CD14-positive monocyte (primary cell): ENCODE data around the gene ACSBG1. TPM values are rescaled to one million over a fixed set of nuclear protein-coding genes. Genes with fewer than 3 reads are reported as not detected.

ENCODE experiments used
- DNase-seq, 3 donors: peaks; one replicate each; pipeline ENCODE4 v3.0.0-alpha.2; 2011 to 2022
- H2AFZ ChIP-seq: 2 replicates; pipeline ENCODE4 v1.6.0; 2012; ENCODE audit warnings: mild to moderate bottlenecking, low read depth, low read length, inconsistent platforms; ENCODE audit not compliant: insufficient read depth, poor library complexity, severe bottlenecking
- H3K27ac ChIP-seq, 2 donors: 1 replicate in 1 of 2; 2 replicates in 1 of 2; pipeline ENCODE4 v1.5.1; 2012 to 2013; ENCODE audit warnings: low read length in 2 of 2, control low read depth in 1 of 2, inconsistent platforms in 1 of 2, low read depth in 1 of 2, mild to moderate bottlenecking in 1 of 2
- H3K27me3 ChIP-seq, 2 donors: one replicate each; pipeline versions ENCODE4 v1.6.0 to v1.6.1; 2011 to 2013; ENCODE audit warnings: low read length in 2 of 2; ENCODE audit not compliant: control insufficient read depth in 2 of 2, insufficient read depth in 2 of 2
- H3K36me3 ChIP-seq, 2 donors: replicated peaks in 1 of 2; 1 replicate in 1 of 2; 2 replicates in 1 of 2; pipeline versions ENCODE4 v1.5.1 to v1.6.1; 2012 to 2013; ENCODE audit warnings: low read length in 2 of 2, control low read depth in 1 of 2, inconsistent platforms in 1 of 2, mild to moderate bottlenecking in 1 of 2; ENCODE audit not compliant: insufficient read depth in 2 of 2, control insufficient read depth in 1 of 2
- H3K4me1 ChIP-seq, 2 donors: 1 replicate in 1 of 2; 2 replicates in 1 of 2; pipeline versions ENCODE4 v1.5.1 to v1.6.1; 2012 to 2013; ENCODE audit warnings: low read length in 2 of 2, control low read depth in 1 of 2, inconsistent platforms in 1 of 2, mild to moderate bottlenecking in 1 of 2, moderate library complexity in 1 of 2; ENCODE audit not compliant: insufficient read depth in 2 of 2, control insufficient read depth in 1 of 2
- H3K4me2 ChIP-seq: replicated peaks from 2 replicates; pipeline ENCODE3; 2012; ENCODE audit warnings: low read length, moderate library complexity, mild to moderate bottlenecking; ENCODE audit not compliant: poor library complexity, severe bottlenecking; ENCODE audit errors: extremely low read depth
- H3K4me3 ChIP-seq, 3 experiments: fragments of 200-600 bp in 1 of 3; sonication (generic) in 1 of 3; replicated peaks in 1 of 3; 1 replicate in 2 of 3; 2 replicates in 1 of 3; pipeline ENCODE4 v1.5.1; 2011 to 2013; ENCODE audit warnings: low read length in 3 of 3, mild to moderate bottlenecking in 3 of 3, control low read depth in 2 of 3, low read depth in 2 of 3, inconsistent platforms in 1 of 3, moderate library complexity in 1 of 3
- H3K79me2 ChIP-seq: 2 replicates; pipeline ENCODE4 v1.6.0; 2012; ENCODE audit warnings: mild to moderate bottlenecking, control low read depth, inconsistent platforms, low read length, moderate library complexity; ENCODE audit not compliant: insufficient read depth
- H3K9ac ChIP-seq: 2 replicates; pipeline ENCODE4 v1.6.0; 2017; ENCODE audit warnings: low read length, mild to moderate bottlenecking; ENCODE audit not compliant: insufficient read depth, poor library complexity, severe bottlenecking
- H3K9me3 ChIP-seq, 2 donors: replicated peaks in 1 of 2; 1 replicate in 1 of 2; 2 replicates in 1 of 2; pipeline versions ENCODE4 v1.5.1 to v1.6.1; 2012 to 2013; ENCODE audit warnings: low read length in 2 of 2, control low read depth in 1 of 2; ENCODE audit not compliant: control insufficient read depth in 1 of 2, insufficient read depth in 1 of 2
- H4K20me1 ChIP-seq: 2 replicates; pipeline ENCODE4 v1.6.0; 2012; ENCODE audit warnings: mild to moderate bottlenecking, low read length, control low read depth, moderate library complexity; ENCODE audit not compliant: insufficient read depth
- H3K27ac Mint-ChIP-seq, 7 donors: one replicate each; pipeline ENCODE4 v1.8.0; 2020; ENCODE audit warnings: mild to moderate bottlenecking in 7 of 7, mixed read lengths in 7 of 7, moderate library complexity in 6 of 7, inconsistent platforms in 2 of 7
- H3K27me3 Mint-ChIP-seq, 3 donors: one replicate each; pipeline ENCODE4 v1.8.0; 2021 to 2022; ENCODE audit warnings: low read depth in 3 of 3, mild to moderate bottlenecking in 3 of 3, mixed read lengths in 3 of 3, moderate library complexity in 3 of 3, inconsistent platforms in 1 of 3
- H3K36me3 Mint-ChIP-seq, 2 donors: one replicate each; pipeline ENCODE4 v1.8.0; 2020; ENCODE audit warnings: mixed read lengths in 2 of 2, inconsistent platforms in 1 of 2, mild to moderate bottlenecking in 1 of 2
- H3K4me1 Mint-ChIP-seq: one replicate; pipeline ENCODE4 v1.8.0; 2020; ENCODE audit warnings: mild to moderate bottlenecking, mixed read lengths
- H3K4me3 Mint-ChIP-seq, 2 donors: one replicate each; pipeline ENCODE4 v1.8.0; 2020; ENCODE audit warnings: mild to moderate bottlenecking in 2 of 2, mixed read lengths in 2 of 2, moderate library complexity in 1 of 2
- H3K9me3 Mint-ChIP-seq, 7 donors: one replicate each; pipeline ENCODE4 v1.8.0; 2020 to 2022; ENCODE audit warnings: mixed read lengths in 7 of 7, mild to moderate bottlenecking in 6 of 7, moderate library complexity in 6 of 7, inconsistent platforms in 2 of 7
- CTCF ChIP-seq: fragments of 200-600 bp; IDR thresholded peaks from one replicate; pipeline ENCODE4 v1.8.0; 2022; ENCODE audit warnings: antibody characterized with exemption, mild to moderate bottlenecking
- WGBS: methylation state at CpG from one replicate; pipeline ENCODE4 v1.1.5; 2013; ENCODE audit warnings: missing lambda C conversion rate; ENCODE audit not compliant: insufficient coverage; 5-methylcytosine and 5-hydroxymethylcytosine counted together
- intact Hi-C, 2 donors: fragments of 100-400 bp; cut with micrococcal nuclease; formaldehyde crosslinking; loops; one replicate each; pipeline versions ENCODE4 v1.15.0 to v1.15.1; 2023
- polyA plus RNA-seq, 3 donors: library from polyadenylated mRNA; depleted of rRNA in 1 of 3; unstranded in 2 of 3; stranded (reverse) in 1 of 3; fragments of 300-500 nt in 2 of 3; fragments of >200 nt in 1 of 3; fragmentation: Illumina TruSeq in 2 of 3; gene quantifications; 1 replicate in 2 of 3; 2 replicates in 1 of 3; pipeline ENCODE4 v1.2.3, GENCODE V29; 2012 to 2021

ACSBG1 gene
- polyA plus RNA-seq, 3 donors = 0.01 TPM; not detected in 2

GRCh38 chr15:78224023-78224411 lies 10.3 kb downstream of the ACSBG1 start:
- 92% methylated on average over 1 of the region's 2 CpGs for WGBS
- no peak for TF ChIP-seq CTCF
- H3K4me1 ChIP-seq = no peaks in the 10 kb centered on the region
- no peaks in the 10 kb centered on the region for H3K36me3 ChIP-seq
- intact Hi-C loops = no loop called here
- H3K27ac ChIP-seq = no peak overlapping the region
- peaks cover 1 to 3% (median 2%) of the 10 kb centered on the region in 3 donors for H3K27me3 Mint-ChIP-seq
- H3K9ac ChIP-seq = no peak overlapping the region
- no peak overlapping the region for H3K4me3 ChIP-seq
- H3K4me2 ChIP-seq = no peak overlapping the region
- no peak overlapping the region for H3K27ac Mint-ChIP-seq
- no peaks in the 10 kb centered on the region for H3K9me3 ChIP-seq
- no peak for DNase-seq
- H3K9me3 Mint-ChIP-seq = no peaks in the 10 kb centered on the region
- no peaks in the 10 kb centered on the region for H3K36me3 Mint-ChIP-seq
- H3K4me3 Mint-ChIP-seq = no peak overlapping the region
- no peaks in the 10 kb centered on the region for H4K20me1 ChIP-seq
- H3K4me1 Mint-ChIP-seq = no peaks in the 10 kb centered on the region
- H3K79me2 ChIP-seq = no peaks in the 10 kb centered on the region
- no peak overlapping the region for H2AFZ ChIP-seq
- no peaks in the 10 kb centered on the region for H3K27me3 ChIP-seq

- no peak overlapping the region for H3K4me3 ChIP-seq
- H3K27me3 Mint-ChIP-seq = peaks cover 1 to 2% (median 1%) of the 10 kb centered on the region in 3 donors
- H3K9me3 ChIP-seq = no peaks in the 10 kb centered on the region
- no peak overlapping the region for H3K4me2 ChIP-seq
- H3K36me3 Mint-ChIP-seq = no peaks in the 10 kb centered on the region
- no peaks in the 10 kb centered on the region for H3K4me1 Mint-ChIP-seq
- no peaks in the 10 kb centered on the region for H3K79me2 ChIP-seq
- 94% methylated on average over 2 of the region's 4 CpGs for WGBS
- H2AFZ ChIP-seq = no peak overlapping the region
- no peaks in the 10 kb centered on the region for H4K20me1 ChIP-seq
- no peaks in the 10 kb centered on the region for H3K9me3 Mint-ChIP-seq
- H3K4me3 Mint-ChIP-seq = no peak overlapping the region
- intact Hi-C loops = no loop called here
- no peak overlapping the region for H3K27ac ChIP-seq
- no peak overlapping the region for H3K27ac Mint-ChIP-seq
- H3K4me1 ChIP-seq = no peaks in the 10 kb centered on the region
- no peaks in the 10 kb centered on the region for H3K36me3 ChIP-seq
- DNase-seq = no peak
- H3K27me3 ChIP-seq = no peaks in the 10 kb centered on the region
- TF ChIP-seq CTCF = no peak
- H3K9ac ChIP-seq = no peak overlapping the region
These were observed 10.9 kb downstream of the ACSBG1 start for GRCh38 chr15:78223396-78224022.
